ENCODE measurements around the gene GJB4. TPM values are rescaled to one million over a fixed set of nuclear protein-coding genes. Genes with fewer than 3 reads are reported as not detected.

GJB4 gene
- total RNA-seq, 1 donor from 2014 or later: not detected

- Histone ChIP-seq H3K9ac (no peak overlapping the region), H4K20me1 (ENCODE audit: low read depth) (no peaks in the 10 kb centered on the region), H3K79me2 (ENCODE audit: low read depth) (no peaks in the 10 kb centered on the region), H3K36me3 (no peaks in the 10 kb centered on the region), H3K27me3 (no peaks in the 10 kb centered on the region), H3K9me3 (ENCODE audit: low read depth) (no peaks in the 10 kb centered on the region), H3K4me3 (no peak overlapping the region), H3K4me1 (no peaks in the 10 kb centered on the region), H3K4me2 (no peak overlapping the region), H2AFZ (replicated peaks) (no peak overlapping the region), H3F3A (ENCODE audit: low read depth) (no peaks in the 10 kb centered on the region), H3K27ac (no peak overlapping the region)
- no peak overlapping the region for H3K27ac Mint-ChIP-seq
- H3K9me3 Mint-ChIP-seq: peaks cover 3% of the 10 kb centered on the region
- H3K4me3 Mint-ChIP-seq: no peak overlapping the region
- DNase-seq (ENCODE audit: low spot score): no peak
- TF ChIP-seq EZH2 (IDR thresholded peaks at IDR 0.05) (no peak), EZH2phosphoT487 (IDR thresholded peaks at IDR 0.05) (no peak), CTCF (IDR thresholded peaks at IDR 0.05) (no peak)
- H3K36me3 Mint-ChIP-seq: no peaks in the 10 kb centered on the region
- no peaks in the 10 kb centered on the region for H3K4me1 Mint-ChIP-seq
- H3K27me3 Mint-ChIP-seq (ENCODE audit: insufficient read depth, low read depth): peaks cover 7% of the 10 kb centered on the region
Measured at GRCh38 chr1:34758751-34759150, 789 bp upstream of the GJB4 start.

- H3K27ac ChIP-seq: no peak overlapping the region
- H3K4me1 ChIP-seq: no peaks in the 10 kb centered on the region
- no peak overlapping the region for H2AFZ ChIP-seq (replicated peaks)
- Mint-ChIP-seq H3K4me1 (no peaks in the 10 kb centered on the region), H3K27me3 (ENCODE audit: insufficient read depth, low read depth) (peaks cover 7% of the 10 kb centered on the region), H3K27ac (no peak overlapping the region), H3K4me3 (no peak overlapping the region), H3K36me3 (no peaks in the 10 kb centered on the region), H3K9me3 (peaks cover 3% of the 10 kb centered on the region)
- no peak overlapping the region for H3K4me2 ChIP-seq
- no peaks in the 10 kb centered on the region for H4K20me1 ChIP-seq (ENCODE audit: low read depth)
- H3K9ac ChIP-seq: no peak overlapping the region
- DNase-seq (ENCODE audit: low spot score): no peak
- TF ChIP-seq EZH2 (IDR thresholded peaks at IDR 0.05) (no peak), CTCF (IDR thresholded peaks at IDR 0.05) (no peak), EZH2phosphoT487 (IDR thresholded peaks at IDR 0.05) (no peak)
- H3K4me3 ChIP-seq: no peak overlapping the region
- no peaks in the 10 kb centered on the region for H3K9me3 ChIP-seq (ENCODE audit: low read depth)
- no peaks in the 10 kb centered on the region for H3K79me2 ChIP-seq (ENCODE audit: low read depth)
- no peaks in the 10 kb centered on the region for H3F3A ChIP-seq (ENCODE audit: low read depth)
- no peaks in the 10 kb centered on the region for H3K27me3 ChIP-seq
- no peaks in the 10 kb centered on the region for H3K36me3 ChIP-seq
Measured at GRCh38 chr1:34761176-34761761, 1.7 kb downstream of the GJB4 start.

- Histone ChIP-seq H3K4me3 (no peak overlapping the region), H3K9ac (no peak overlapping the region), H3K9me3 (ENCODE audit: low read depth) (no peaks in the 10 kb centered on the region), H3K27me3 (no peaks in the 10 kb centered on the region), H3K4me1 (no peaks in the 10 kb centered on the region), H3K27ac (no peak overlapping the region), H3K4me2 (no peak overlapping the region), H3F3A (ENCODE audit: low read depth) (no peaks in the 10 kb centered on the region), H3K36me3 (no peaks in the 10 kb centered on the region), H2AFZ (replicated peaks) (no peak overlapping the region), H4K20me1 (ENCODE audit: low read depth) (no peaks in the 10 kb centered on the region), H3K79me2 (ENCODE audit: low read depth) (no peaks in the 10 kb centered on the region)
- TF ChIP-seq CTCF (IDR thresholded peaks at IDR 0.05) (no peak), EZH2 (IDR thresholded peaks at IDR 0.05) (no peak), EZH2phosphoT487 (IDR thresholded peaks at IDR 0.05) (no peak)
- Mint-ChIP-seq H3K27ac (no peak overlapping the region), H3K27me3 (ENCODE audit: insufficient read depth, low read depth) (peaks cover 7% of the 10 kb centered on the region), H3K36me3 (no peaks in the 10 kb centered on the region), H3K9me3 (peaks cover 3% of the 10 kb centered on the region), H3K4me3 (no peak overlapping the region), H3K4me1 (no peaks in the 10 kb centered on the region)
- DNase-seq (ENCODE audit: low spot score): no peak
Measured at GRCh38 chr1:34761776-34762307, 2.3 kb downstream of the GJB4 start.

All from neural progenitor cell (in vitro differentiated cells).